NCI-H2196 (cell line): ENCODE data around the gene STMN1.

Experiments used
- DNase-seq: peaks from one replicate; lab custom pipeline; 2025; ENCODE audit not compliant: unreplicated experiment; lab: John Stamatoyannopoulos, UW

STMN1 gene

DNA sequence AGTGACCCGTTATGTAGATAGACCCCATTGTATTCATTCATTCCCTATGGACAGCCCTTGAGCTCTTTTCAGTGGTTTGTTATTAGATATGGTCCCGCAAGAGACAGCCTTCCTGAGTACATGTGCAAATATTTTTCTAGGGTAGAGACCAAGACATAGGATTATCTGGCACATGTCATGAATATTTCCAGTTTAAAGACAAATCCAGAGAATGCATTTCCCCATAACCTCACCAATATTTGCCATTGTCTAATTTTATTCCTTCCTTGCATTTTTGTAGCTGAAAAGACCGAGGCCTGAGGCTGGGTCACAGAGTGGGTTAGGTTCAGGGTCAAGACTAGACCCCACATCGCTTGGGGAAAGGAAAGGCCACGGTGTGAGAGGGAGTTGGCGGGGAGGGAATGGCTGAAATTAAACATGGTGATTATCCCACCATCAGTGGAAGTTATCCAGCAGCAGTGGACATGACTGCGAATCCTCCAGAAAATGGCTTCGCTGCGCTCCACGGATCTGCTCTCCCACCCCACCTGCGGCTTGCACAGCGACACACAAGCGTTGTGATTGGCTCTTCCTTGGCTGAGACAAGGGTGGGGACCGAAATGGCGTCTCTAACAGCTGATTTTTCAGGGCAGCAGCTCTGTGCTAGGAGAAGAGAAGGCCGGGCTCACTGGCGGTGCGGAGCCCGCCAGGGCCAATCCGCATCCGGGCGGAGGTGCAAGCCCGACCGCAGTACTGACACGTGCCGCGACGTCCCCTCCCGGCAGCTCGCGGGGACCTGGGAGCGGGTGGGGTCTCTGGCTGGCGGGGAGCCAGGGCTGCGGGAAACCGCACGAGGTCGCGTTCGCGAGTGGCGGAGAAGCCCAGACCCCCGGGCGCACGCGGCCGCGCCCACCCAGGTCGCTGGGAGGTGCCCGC lies 16.1 kb upstream of the STMN1 start:
- peak; percentile 69 for DNase-seq

DNA sequence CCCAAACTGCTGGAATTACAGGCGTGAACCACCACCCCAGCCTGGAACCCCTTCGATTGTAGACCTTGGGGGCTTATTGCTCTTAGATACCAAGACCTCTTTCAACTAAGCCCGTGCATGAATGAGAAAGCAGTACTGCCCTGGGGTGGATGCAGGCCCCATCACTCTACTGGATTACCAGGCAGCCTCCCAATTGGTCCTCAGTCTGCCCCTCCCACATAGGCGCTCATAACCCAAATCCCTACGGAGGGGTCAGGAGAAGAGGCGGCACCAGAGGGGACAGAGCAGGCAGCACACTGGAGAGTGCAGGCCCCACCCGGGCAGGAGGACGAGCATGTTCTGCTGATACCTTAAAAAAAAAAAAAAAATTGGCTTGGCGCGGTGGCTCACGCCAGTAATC lies 12.4 kb upstream of the STMN1 start:
- DNase-seq = no peak

DNA sequence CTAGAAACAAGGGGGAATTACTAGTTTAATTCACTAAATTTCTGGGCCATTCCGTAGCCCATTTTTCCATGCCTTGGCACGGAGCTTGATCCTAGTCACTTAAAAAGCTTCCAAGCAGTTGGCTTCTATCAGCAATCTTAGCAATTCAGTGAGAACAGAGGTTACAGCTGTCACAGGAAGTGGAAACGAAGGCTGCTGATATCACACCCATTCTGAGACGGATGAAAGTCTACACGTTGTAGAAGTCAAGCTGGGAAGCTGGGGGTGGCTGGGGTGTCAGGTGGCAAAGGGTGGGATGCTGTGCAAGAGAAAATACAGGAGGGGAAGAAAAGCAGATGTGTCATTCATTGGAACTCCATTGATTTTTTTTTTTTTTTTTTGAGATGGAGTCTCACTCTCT lies 11.8 kb upstream of the STMN1 start:
- no peak for DNase-seq

DNA sequence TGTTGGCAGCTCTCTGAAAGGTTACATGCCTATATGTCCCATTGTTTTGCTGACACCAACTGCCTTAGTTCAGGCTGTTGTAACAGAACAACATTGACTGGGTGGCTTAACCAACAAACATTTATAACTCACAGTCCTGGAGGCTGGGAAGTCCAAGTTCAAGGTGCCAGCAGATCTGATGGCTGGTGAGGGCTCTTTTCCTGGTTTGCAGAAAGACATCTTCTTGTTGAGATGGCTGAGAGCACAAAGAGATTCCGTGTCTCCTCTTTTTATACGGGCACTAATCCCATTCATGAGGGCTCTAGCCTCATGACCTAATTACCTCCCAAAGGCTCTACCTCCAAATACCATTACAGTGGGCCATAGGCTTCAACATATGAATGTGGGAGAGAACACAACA lies 10.2 kb upstream of the STMN1 start:
- no peak for DNase-seq

DNA sequence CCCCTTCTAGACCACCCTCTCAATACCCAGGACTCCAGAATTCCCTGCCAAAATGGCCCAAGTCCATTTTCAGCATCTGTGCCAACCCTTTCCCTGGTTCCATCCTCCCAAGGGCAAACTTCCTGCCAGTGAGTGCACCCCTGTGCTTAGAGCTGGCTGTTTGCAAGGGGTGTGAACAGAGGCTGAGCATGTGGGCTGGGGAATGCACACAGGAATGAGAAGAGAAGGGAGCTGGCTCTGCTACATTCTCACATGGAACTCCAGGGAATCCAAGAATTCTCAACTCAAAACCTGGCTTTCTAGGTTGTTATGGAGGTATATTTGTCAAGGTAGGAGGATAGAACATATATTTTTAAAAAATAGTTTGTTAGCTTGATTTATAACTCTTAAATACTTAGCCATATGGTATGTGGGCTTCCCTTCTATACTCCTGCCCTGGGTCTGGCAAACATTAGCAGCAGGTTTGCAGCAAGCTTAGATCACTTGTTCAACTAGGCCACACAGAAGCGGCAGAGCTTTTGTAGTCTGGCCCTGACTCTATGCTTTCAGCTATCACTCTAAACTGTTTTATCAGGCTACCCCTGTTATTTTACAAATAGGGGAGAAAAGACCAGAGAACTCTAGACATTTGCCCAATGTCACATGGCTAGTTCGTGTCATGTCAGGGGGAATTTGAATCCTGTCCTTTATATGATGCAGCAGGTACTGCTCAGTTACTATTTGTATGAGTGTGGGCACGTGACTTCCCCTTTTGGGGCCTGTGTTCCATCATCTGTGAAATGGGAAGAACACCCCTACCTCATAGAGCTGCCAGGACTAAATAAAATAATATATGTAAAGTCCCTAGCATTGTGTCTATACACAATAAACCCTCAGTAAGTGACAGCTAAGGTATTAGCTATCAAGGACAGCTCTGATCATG lies 8.1 kb upstream of the STMN1 start:
- DNase-seq = no peak

DNA sequence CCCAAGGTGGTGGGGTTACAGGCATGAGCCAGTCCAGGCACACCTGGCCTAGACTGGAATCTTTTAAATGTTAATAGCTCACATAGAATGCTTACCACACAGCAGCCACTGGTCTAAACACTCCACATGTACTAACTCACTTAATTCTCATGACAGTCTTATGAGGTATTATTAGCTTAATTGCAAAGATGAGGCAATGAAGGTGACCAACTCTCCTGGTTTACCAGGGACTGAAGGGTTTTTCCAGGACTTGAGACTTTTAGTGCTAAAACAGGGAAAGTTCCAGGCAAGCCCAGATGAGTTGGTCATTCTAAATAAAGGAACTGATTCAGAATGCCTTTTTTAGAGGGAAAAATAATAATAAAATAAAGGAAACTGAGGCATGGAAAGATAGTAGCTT lies 7.0 kb upstream of the STMN1 start:
- no peak for DNase-seq

DNA sequence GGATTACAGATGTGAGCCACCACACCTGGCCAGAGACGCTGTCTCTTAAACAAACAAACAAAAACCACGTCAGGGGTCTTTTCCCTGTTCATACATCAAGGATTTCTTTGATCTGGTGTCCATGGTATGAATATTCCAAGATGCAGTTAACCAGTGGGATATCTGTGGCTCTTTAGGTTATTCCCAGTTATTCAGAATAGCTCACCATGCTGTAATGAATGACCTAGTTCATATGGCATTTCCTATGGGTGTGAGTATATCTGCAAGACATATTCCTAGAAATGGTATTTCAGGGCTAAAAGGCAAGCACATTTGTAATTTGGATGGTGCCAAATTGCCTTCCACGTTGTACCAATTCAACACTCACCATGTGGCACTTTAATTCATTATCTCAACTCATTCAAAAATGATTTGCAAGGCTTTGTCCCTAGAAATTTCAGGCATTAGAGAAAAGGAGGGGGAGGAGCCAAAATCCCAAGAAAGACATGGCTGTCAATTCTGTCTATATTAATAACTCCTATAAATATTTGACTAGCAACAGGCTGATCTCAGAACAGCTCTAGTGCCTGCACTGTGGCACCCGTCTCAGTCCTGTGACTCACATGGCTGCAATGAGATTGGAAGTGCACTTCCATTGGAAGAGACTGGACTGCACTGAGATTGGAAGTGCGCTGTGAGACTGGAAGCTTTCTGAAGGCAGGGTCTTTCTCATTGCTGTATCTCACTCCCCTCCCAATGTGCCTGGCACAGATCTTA lies 6.0 kb upstream of the STMN1 start:
- no peak for DNase-seq

DNA sequence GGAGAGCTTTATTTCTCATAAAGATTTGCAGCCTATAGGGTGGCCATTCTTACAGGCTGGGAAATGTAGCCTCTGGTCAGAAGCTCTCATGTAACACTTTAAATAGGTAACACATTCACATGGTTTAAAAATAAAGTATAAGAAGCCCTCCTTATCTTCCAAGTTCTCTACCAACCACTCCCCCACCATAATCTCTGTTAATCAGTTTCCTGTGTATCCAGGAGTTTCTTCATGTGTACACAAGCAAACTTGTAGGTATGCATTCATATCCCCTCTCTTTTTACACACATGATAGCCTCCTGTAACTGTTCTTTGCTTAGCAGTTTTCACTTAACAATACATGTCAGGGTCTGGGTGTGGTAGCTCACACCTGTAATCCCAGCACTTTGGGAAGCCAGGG lies 4.9 kb upstream of the STMN1 start:
- no peak for DNase-seq

DNA sequence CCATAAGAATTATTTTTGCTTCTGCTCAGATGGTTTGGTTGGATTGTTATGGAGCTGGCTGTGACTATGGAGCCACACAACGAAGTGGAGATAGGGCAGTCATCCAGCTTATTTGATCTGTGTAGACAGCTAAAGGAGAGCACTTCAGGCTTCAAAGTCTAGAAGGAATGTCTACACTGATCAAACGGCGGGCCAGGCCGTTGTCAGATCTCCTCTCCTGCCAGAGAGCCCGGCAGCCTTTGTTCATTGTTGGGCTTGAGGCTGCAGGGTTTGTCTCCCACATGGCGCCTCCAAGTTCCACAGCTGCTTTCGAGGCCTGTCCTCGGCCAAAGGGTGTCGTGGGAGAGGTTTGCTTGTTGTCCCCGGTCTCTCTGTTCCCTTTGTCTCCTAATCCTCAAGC lies 2.8 kb upstream of the STMN1 start:
- no peak for DNase-seq

DNA sequence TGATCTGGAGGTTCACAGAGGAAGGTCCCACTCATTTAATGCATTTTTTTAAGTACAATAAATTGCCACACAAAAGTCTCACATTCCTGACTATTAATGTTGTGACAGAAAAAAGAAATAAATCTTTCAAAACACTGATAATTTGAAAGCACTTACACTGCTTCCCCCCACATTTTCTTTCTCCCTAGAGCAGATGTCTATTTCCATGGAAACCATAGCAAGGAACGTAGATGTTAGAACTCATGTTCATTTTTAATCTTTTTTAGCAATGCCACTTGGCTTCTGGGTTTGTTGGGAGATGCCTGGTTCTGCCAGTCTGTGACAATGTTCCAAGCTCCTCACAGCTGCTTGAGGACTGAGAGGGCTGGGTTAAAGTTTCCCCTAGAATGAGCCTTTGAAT lies 1.9 kb upstream of the STMN1 start:
- no peak for DNase-seq

DNA sequence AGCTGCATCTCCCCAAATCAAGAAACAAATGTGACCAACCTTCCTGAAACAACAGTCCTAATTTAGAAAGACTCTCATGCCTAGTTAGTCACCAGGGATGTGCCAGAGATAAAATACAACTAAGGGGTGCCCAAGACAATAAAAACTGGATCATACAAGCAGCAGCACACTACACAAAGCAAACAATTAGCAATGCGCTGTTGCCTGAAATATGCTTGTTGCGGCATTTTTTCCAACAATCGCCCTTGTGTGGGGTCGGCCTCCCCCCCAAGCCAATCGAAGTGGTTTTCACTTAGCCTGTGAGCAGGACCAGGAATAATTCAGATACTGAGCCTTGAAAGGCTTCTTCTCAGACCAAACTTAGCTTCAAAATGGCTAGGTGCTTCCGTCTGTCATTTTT lies 1.4 kb upstream of the STMN1 start:
- DNase-seq = no peak

DNA sequence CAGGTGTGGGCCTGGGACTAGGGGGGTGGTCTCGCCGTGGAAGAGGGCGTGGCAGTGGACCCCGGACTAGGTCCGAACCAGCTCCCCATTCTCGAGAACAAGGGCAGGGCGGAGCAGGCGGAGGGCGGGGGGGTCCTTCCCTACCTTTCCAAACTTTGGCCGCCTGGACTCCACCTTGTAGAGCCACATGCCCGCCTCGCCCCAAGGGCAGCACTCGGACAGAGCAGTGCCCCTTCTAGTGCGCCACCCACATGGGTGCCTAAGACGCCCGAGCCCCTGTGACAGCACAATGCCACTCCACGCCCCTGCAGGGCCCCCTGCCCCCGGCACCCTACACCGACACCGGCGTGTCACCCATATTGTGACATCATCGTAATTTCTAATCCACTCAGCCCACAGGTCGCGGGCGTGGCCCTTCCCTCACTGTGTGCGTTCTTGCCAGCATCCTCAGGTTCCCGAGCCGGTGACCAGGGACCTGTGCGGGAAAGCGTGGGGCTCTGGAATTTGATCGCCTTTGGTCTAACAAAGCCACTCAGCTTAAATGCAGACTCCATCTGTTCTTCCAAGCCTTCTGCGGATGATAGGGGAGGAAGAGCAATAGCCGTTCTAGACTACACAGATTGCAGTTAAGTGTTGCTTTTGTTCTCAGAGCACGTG lies 553 bp upstream of the STMN1 start:
- peak; percentile 52 for DNase-seq

DNA sequence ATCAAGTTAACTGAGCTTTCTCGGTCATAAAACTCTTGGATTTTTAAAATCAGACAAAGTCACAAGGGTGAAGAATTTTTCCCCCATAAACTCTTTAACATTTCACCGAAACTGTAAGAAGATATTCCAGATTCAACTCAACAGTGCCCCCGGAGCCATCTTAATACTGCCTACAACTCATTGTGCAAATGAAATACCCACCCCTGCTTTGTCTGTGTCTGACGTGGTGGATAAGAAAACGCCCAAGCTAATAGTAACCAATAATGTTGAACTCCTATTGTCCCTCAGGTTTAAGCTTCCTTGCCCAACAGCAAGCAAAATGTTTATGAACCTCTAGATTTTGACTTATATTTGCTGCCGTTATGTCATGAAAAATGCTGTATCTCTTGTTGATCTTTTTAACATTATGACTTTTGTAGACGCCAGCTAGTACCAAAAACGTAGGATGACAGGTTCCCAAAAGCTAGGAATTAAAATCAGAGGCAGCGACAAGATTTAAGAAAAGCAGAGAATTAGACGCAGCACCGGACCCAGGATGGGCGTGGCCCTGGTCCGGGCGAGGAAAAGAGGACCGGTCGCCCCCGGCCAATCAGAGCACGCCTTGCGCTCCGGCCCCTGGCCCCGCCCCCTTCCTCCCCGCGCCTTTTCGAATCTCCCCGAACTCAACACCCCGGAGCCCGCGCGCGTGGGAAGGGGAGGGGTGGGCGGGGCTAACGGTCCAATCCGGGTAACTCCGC lies 1.1 kb downstream of the STMN1 start:
- DNase-seq = peak; percentile 95

DNA sequence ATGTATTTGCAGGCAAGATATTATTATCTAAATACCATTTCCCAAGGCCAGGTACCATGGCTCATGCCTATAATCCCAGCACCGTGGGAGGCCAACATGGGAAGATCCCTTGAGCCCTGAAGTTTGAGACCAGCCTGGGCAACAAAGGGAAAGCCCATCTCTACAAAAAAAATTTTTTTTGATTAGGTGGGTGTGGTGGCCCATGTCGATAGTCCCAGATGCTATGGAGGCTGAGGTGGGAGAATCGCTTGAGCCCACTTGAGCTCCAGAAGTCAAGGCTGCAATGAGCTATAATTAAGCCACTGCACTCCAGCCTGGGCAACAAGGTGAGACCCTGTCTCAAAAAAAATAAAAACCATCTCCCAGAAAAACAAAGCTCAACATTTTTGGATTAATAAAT lies 2.2 kb downstream of the STMN1 start:
- no peak for DNase-seq

DNA sequence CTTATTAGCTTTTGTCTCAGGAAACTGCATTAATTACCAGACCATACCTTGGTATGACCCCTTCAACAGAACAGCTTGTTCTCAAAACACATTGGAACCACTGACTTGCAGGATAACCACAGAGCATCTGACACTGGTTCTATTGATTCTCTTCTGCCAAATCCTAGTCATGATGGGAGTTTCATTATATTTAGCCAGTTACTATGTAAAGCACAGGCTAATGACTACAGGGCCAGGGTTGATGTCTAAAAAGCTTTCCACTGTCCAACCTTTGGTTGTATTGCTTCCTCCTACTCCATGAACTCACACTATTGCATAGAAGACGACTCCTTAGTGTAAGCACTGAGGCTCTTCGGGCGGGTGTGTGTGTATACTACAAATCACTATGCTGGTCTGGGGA lies 3.8 kb downstream of the STMN1 start:
- no peak for DNase-seq

DNA sequence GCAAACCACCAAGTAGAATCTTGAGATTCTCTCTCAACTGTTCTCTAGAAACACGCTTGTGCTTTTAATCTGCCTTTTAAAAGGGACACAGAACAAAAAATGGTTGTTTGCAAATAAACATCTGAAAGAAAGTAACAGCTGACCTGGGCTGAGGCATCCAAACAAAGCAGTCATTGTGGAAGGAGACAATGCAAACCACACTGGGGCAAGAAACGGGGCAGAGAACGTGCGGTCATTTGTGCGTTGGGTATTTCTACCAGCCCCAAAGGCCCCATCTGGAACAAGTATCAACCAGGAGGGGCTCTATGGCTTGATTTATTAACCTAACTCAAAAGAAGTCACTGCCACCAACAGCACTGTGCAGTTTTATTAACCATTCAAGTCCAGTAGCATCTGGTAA lies 6.0 kb downstream of the STMN1 start:
- no peak for DNase-seq

DNA sequence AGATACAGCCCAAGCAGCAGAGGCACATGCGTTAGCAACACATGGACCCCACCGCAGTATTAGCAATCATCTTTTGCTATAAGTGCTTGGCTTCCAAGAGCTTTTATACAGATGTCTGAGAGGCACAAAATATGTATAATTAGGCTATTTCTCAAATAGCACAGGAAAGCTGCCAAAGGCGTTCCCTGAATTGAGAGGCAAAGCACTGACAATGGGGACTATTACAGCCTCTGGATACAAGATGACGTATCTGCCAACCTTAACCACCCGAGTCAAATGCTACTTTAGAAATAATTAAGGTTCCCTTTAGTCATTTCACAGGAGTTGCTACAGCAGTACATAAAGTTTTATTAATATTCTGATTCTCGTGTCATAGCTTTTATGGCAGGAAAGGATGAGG lies 6.4 kb downstream of the STMN1 start:
- no peak for DNase-seq

DNA sequence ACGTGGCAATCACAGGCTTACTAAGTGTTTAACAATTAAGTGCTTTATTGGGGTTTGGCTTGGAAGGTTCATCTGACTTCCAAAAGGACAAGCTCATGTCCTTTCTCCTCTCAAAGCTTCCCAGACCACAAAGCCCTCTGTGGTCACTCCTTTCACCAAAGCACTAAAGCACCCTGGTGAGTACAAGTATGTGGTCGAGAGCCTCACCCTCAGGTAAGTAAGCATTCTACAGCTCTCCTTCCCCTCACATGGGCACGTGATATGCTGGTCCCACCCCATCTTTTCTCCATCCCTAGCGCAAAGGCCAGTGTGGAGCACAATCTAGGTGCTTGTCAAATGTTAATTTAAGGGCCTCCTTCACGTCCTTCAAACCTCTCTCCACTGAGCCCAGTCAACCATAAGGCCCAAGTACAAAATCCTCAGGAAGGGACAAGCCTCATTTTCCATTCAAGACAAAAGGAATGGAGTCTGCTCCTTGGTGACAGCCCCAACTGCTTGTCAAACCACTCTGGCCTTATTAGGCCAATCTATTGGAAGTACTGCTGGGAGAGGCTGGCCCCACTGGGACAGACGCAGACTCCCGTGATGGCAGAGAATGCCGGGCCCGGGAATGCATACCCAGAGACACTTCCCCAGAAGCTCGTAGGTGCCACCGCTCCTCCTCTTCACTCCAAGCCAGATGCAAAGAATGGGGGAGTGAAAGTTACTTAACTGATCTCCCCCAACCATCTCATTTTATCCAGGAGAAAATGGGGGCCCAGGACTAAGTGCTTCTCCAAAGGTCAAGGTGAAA lies 7.8 kb downstream of the STMN1 start:
- DNase-seq = no peak

DNA sequence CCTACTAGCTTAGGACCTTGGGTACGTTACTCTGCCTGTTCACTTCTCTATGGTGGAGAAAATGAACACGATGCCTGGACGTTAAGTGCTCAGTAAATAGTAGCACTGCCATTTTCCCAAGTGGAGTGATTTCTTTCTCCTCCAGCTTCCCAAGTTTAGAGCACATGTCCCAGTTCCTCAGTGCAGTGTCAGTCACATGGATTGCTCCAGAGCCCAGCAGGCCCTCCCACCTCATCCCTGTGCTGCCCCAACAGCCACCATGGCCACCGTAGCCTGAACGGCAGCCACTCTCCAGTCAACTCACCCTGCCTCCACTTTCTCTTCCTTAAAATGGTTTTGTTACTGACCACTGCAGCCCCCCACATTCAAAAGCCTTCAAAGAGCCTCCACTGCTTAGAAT lies 8.5 kb downstream of the STMN1 start:
- no peak for DNase-seq
